ENCODE data around the gene FNIP1. TPM values are rescaled to one million over a fixed set of nuclear protein-coding genes. Genes with fewer than 3 reads are reported as not detected.
A peak's percentile ranks its signal among the peaks of the same experiment; 100 is the strongest.

The FNIP1 gene
- polyA plus RNA-seq, 1 donor (not counting 4 experiments of a cell fraction or from before 2014, with no cell fraction given): 14.6 TPM

- Histone ChIP-seq H3K27me3 (ENCODE audit: control insufficient read depth, extremely low read depth, insufficient read depth, low read length) (no peaks in the 10 kb centered on the region), H3K9me1 (ENCODE audit: control insufficient read depth, extremely low read depth, insufficient read depth, low read length) (no peaks in the 10 kb centered on the region), H3K79me2 (ENCODE audit: control insufficient read depth, insufficient read depth, low read length) (peaks cover 72% of the 10 kb centered on the region), H3K4me2 (ENCODE audit: control insufficient read depth, extremely low read depth, insufficient read depth, low read depth, low read length) (peak overlapping the region; percentile 59), H3K9me3 (ENCODE audit: control insufficient read depth, low read depth, low read length) (no peaks in the 10 kb centered on the region), H3K4me1 (ENCODE audit: control insufficient read depth, extremely low read depth, insufficient read depth, low read length) (peaks cover 14% of the 10 kb centered on the region), H3K27ac (ENCODE audit: control insufficient read depth, insufficient read depth, low read length) (no peak overlapping the region), H3K36me3 (ENCODE audit: control insufficient read depth in 2 of 2, extremely low read depth in 1 of 2, insufficient read depth in 2 of 2, low read length in 2 of 2) (no peaks in the 10 kb centered on the region), H2AFZ (ENCODE audit: control insufficient read depth, low read length) (peak overlapping the region; percentile 42), H3K4me3 (ENCODE audit: control insufficient read depth in 2 of 3, extremely low read depth in 1 of 3, insufficient read depth in 2 of 3, low read depth in 1 of 3, low read length in 3 of 3) (no peak overlapping the region), H4K20me1 (ENCODE audit: control insufficient read depth, extremely low read depth, insufficient read depth, low read length) (peaks cover 4% of the 10 kb centered on the region), H3K9ac (ENCODE audit: control insufficient read depth, extremely low read depth, insufficient read depth, low read length) (no peak overlapping the region)
- FAIRE-seq: peak; percentile 61
- no peak for TF ChIP-seq EZH2 (IDR thresholded peaks at IDR 0.05; ENCODE audit: low read length)
- TF ChIP-seq CTCF (optimal IDR thresholded peaks at IDR 0.05 in 1 of 3, IDR thresholded peaks at IDR 0.05 in 1 of 3, conservative IDR thresholded peaks at IDR 0.05 in 1 of 3; ENCODE audit: extremely low read depth in 1 of 3, insufficient read depth in 2 of 3, low read length in 3 of 3): no peak
- DNase-seq (ENCODE audit: low read depth, low spot score): peak; percentile 49
- dilution Hi-C loops (cut with MboI; ENCODE audit: extremely low pct_ligation_motif_present, low sequenced_read_pairs): no loop called here
These were observed 186.4 kb downstream of the FNIP1 start for GRCh38 chr5:131610198-131611063.

- Histone ChIP-seq H4K20me1 (ENCODE audit: control insufficient read depth, extremely low read depth, insufficient read depth, low read length) (peaks cover 4% of the 10 kb centered on the region), H3K9me3 (ENCODE audit: control insufficient read depth, low read depth, low read length) (no peaks in the 10 kb centered on the region), H2AFZ (ENCODE audit: control insufficient read depth, low read length) (no peak overlapping the region), H3K79me2 (ENCODE audit: control insufficient read depth, insufficient read depth, low read length) (peaks cover 73% of the 10 kb centered on the region), H3K27me3 (ENCODE audit: control insufficient read depth, extremely low read depth, insufficient read depth, low read length) (no peaks in the 10 kb centered on the region), H3K36me3 (ENCODE audit: control insufficient read depth in 2 of 2, extremely low read depth in 1 of 2, insufficient read depth in 2 of 2, low read length in 2 of 2) (no peaks in the 10 kb centered on the region), H3K4me1 (ENCODE audit: control insufficient read depth, extremely low read depth, insufficient read depth, low read length) (peaks cover 14% of the 10 kb centered on the region), H3K4me3 (ENCODE audit: control insufficient read depth in 2 of 3, extremely low read depth in 1 of 3, insufficient read depth in 2 of 3, low read depth in 1 of 3, low read length in 3 of 3) (no peak overlapping the region), H3K9ac (ENCODE audit: control insufficient read depth, extremely low read depth, insufficient read depth, low read length) (no peak overlapping the region), H3K4me2 (ENCODE audit: control insufficient read depth, extremely low read depth, insufficient read depth, low read depth, low read length) (no peak overlapping the region), H3K9me1 (ENCODE audit: control insufficient read depth, extremely low read depth, insufficient read depth, low read length) (no peaks in the 10 kb centered on the region), H3K27ac (ENCODE audit: control insufficient read depth, insufficient read depth, low read length) (no peak overlapping the region)
- DNase-seq (ENCODE audit: low read depth, low spot score): no peak
- dilution Hi-C loops (cut with MboI; ENCODE audit: extremely low pct_ligation_motif_present, low sequenced_read_pairs): no loop called here
- no peak for TF ChIP-seq EZH2 (IDR thresholded peaks at IDR 0.05; ENCODE audit: low read length)
- TF ChIP-seq CTCF (optimal IDR thresholded peaks at IDR 0.05 in 1 of 3, IDR thresholded peaks at IDR 0.05 in 1 of 3, conservative IDR thresholded peaks at IDR 0.05 in 1 of 3; ENCODE audit: extremely low read depth in 1 of 3, insufficient read depth in 2 of 3, low read length in 3 of 3): no peak
- FAIRE-seq: no peak
These were observed 187.0 kb downstream of the FNIP1 start for GRCh38 chr5:131609774-131610173.

All from keratinocyte (primary cell).